Stimulated activated CD8-positive, alpha-beta memory T cell treated with anti-CD3 and anti-CD28 coated beads, Interleukin-15, amount 100 ng/mL, for 1 hour (primary cell): ENCODE results near the gene ADCY4.

ENCODE experiments used
- DNase-seq: peaks from one replicate; pipeline ENCODE4 v3.0.0-alpha.2; 2020; ENCODE audit warnings: low read depth

ADCY4 gene

GRCh38 chr14:24315807-24316596 is 18.9 kb downstream of the ADCY4 start:
- no peak for DNase-seq

- no peak for DNase-seq
Observed at GRCh38 chr14:24315243-24315806, 19.5 kb downstream of the ADCY4 start.

GRCh38 chr14:24314377-24315193 is 20.3 kb downstream of the ADCY4 start:
- DNase-seq, result no peak

- DNase-seq, result no peak
Observed at GRCh38 chr14:24313913-24314312, 21.0 kb downstream of the ADCY4 start.

- DNase-seq, result no peak
Observed at GRCh38 chr14:24312736-24313507, 21.9 kb downstream of the ADCY4 start.

- no peak for DNase-seq
Observed at GRCh38 chr14:24311837-24312615, 22.8 kb downstream of the ADCY4 start.

- no peak for DNase-seq
Observed at GRCh38 chr14:24310646-24311604, 23.9 kb downstream of the ADCY4 start, which contains the start of gene LTB4R. Gene LTB4R, plus strand, starts transcription at chr14:24311502. Its CDS starts 4,150 bp downstream, at chr14:24315652.

- DNase-seq, result no peak
Observed at GRCh38 chr14:24310265-24310645, 24.6 kb downstream of the ADCY4 start.

GRCh38 chr14:24309538-24310264 is 25.2 kb downstream of the ADCY4 start, which contains the start of gene LTB4R2:
Gene LTB4R2, plus strand, starts transcription at chr14:24310140. Its CDS starts 525 bp downstream, at chr14:24310665.
- DNase-seq, result no peak

- DNase-seq, result no peak
Observed at GRCh38 chr14:24308342-24309124, 26.3 kb downstream of the ADCY4 start.

GRCh38 chr14:24307575-24308341 is 27.1 kb downstream of the ADCY4 start, which contains the start of gene CIDEB:
Gene CIDEB, minus strand, starts transcription at chr14:24307977. Its CDS starts 119 bp downstream, at chr14:24307858.
- no peak for DNase-seq

- DNase-seq, result no peak
Observed at GRCh38 chr14:24307156-24307574, 27.7 kb downstream of the ADCY4 start.

- no peak for DNase-seq
Observed at GRCh38 chr14:24304019-24304387, 30.9 kb downstream of the ADCY4 start.

GRCh38 chr14:24300326-24300980 is 34.4 kb downstream of the ADCY4 start:
- no peak for DNase-seq

- DNase-seq, result peak; percentile 91
Observed at GRCh38 chr14:24299255-24300191, 35.3 kb downstream of the ADCY4 start, which contains the start of the genes DHRS1 and NOP9. Gene DHRS1, minus strand, starts transcription at chr14:24299780. Its CDS starts 674 bp downstream, at chr14:24299106. Gene NOP9, plus strand, starts transcription at chr14:24299850. Its CDS starts 105 bp downstream, at chr14:24299955.

GRCh38 chr14:24298892-24299254 is 36.0 kb downstream of the ADCY4 start:
- no peak for DNase-seq
